PFSK-1 (cell line): Measurements from ENCODE around the gene TIMP3.

ENCODE experiments used
- FOXP2 ChIP-seq: optimal IDR thresholded peaks from 2 replicates; pipeline ENCODE3; 2011; ENCODE audit warnings: borderline replicate concordance, control low read depth, inconsistent platforms; ENCODE audit not compliant: insufficient read depth; ENCODE audit errors: extremely low read length, extremely low read depth
- POLR2AphosphoS5 ChIP-seq: IDR thresholded peaks from 2 replicates; pipeline ENCODE4 v1.6.1; 2012; ENCODE audit warnings: low read depth, mild to moderate bottlenecking, control low read depth, low read length, moderate library complexity
- SIN3A ChIP-seq: IDR thresholded peaks from 2 replicates; pipeline ENCODE4 v1.6.1; 2012; ENCODE audit warnings: mild to moderate bottlenecking, low read length, moderate library complexity, borderline replicate concordance; ENCODE audit not compliant: insufficient read depth
- TAF1 ChIP-seq: IDR thresholded peaks from 2 replicates; pipeline ENCODE4 v1.6.1; 2012; ENCODE audit warnings: low read length, control low read depth, borderline replicate concordance; ENCODE audit not compliant: insufficient read depth
- TF ChIP-seq, protein P1 (sequence below), 2 experiments: IDR thresholded peaks; 2 replicates each; pipeline versions ENCODE4 v1.6.1 to v1.8.0; 2011 to 2012; ENCODE audit warnings: low read depth in 2 of 2, low read length in 2 of 2, control low read depth in 1 of 2, inconsistent platforms in 1 of 2, mild to moderate bottlenecking in 1 of 2, moderate library complexity in 1 of 2; ENCODE audit not compliant: insufficient read depth in 1 of 2

The TIMP3 gene

DNA sequence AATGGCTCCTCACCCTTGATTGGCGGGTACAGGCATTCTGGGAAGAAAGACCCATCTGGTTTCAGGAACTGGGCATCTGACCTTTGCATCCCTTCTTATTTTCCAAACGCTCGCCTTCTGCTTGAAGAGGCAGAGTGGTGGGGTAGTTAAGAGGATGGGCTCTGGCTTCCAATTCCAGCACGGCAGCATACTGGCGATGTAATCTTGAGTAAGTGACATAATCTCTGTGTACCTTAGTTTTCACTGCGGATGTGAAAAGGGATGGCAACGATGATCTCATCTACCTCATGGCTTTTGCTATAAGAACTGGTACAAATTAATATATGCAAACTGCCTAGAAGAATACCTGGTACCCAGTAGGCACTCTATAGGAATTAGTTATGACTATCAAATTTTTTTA, 10.0 kb upstream of the TIMP3 start:
- TF ChIP-seq SIN3A (no peak), POLR2AphosphoS5 (no peak), TAF1 (no peak), FOXP2 (no peak)
- TF ChIP-seq, protein P1, sequence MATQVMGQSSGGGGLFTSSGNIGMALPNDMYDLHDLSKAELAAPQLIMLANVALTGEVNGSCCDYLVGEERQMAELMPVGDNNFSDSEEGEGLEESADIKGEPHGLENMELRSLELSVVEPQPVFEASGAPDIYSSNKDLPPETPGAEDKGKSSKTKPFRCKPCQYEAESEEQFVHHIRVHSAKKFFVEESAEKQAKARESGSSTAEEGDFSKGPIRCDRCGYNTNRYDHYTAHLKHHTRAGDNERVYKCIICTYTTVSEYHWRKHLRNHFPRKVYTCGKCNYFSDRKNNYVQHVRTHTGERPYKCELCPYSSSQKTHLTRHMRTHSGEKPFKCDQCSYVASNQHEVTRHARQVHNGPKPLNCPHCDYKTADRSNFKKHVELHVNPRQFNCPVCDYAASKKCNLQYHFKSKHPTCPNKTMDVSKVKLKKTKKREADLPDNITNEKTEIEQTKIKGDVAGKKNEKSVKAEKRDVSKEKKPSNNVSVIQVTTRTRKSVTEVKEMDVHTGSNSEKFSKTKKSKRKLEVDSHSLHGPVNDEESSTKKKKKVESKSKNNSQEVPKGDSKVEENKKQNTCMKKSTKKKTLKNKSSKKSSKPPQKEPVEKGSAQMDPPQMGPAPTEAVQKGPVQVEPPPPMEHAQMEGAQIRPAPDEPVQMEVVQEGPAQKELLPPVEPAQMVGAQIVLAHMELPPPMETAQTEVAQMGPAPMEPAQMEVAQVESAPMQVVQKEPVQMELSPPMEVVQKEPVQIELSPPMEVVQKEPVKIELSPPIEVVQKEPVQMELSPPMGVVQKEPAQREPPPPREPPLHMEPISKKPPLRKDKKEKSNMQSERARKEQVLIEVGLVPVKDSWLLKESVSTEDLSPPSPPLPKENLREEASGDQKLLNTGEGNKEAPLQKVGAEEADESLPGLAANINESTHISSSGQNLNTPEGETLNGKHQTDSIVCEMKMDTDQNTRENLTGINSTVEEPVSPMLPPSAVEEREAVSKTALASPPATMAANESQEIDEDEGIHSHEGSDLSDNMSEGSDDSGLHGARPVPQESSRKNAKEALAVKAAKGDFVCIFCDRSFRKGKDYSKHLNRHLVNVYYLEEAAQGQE (IDR thresholded peaks at IDR 0.05; ENCODE audit: insufficient read depth in 1 of 2, low read depth in 2 of 2, low read length in 2 of 2) = no peak

GRCh38 chr22:32793589-32793988, 7.9 kb upstream of the TIMP3 start:
- TF ChIP-seq SIN3A (no peak), TAF1 (no peak), FOXP2 (no peak), POLR2AphosphoS5 (no peak)
- TF ChIP-seq, protein P1 (IDR thresholded peaks at IDR 0.05; ENCODE audit: insufficient read depth in 1 of 2, low read depth in 2 of 2, low read length in 2 of 2) = no peak

DNA sequence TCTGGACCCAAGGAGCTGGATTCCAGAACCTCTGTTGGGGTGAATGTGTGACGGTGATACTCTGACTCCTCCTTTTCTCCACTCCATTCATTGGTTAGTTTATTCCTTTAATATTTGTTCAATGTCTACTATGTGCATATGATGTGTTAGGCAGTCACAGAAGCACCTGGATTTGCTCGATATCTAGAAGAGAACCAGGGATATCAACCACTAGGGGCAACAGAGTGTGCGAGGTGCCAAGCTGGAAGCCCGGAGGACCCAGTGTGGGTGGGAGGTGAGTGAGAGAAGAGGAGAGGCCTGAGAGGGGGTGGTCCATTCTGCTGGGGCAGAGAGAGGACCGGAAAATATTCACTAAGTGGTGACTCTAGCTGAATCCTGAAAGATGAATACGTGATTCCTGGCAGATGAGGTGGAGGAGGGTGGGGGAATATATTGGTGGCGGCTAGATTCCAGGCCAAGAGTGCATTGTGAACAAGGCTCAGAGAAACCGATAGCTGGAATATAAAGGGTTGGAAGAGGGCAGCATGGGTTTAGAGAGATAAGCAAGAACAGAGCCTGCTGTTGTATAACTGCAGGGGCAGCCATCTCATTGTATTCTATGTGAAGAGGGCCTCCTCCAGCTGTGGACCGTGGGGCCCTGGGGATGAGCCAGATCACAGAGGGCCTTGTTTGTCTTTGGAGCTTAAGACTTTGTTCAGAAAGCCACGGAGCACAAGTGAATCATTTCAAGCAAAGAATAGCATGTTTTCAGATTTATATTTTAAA, 6.9 kb upstream of the TIMP3 start:
- no peak for TF ChIP-seq SIN3A
- TF ChIP-seq POLR2AphosphoS5 = no peak
- no peak for TF ChIP-seq TAF1
- no peak for TF ChIP-seq FOXP2
- TF ChIP-seq, protein P1 (IDR thresholded peaks at IDR 0.05; ENCODE audit: insufficient read depth in 1 of 2, low read depth in 2 of 2, low read length in 2 of 2) = no peak

DNA sequence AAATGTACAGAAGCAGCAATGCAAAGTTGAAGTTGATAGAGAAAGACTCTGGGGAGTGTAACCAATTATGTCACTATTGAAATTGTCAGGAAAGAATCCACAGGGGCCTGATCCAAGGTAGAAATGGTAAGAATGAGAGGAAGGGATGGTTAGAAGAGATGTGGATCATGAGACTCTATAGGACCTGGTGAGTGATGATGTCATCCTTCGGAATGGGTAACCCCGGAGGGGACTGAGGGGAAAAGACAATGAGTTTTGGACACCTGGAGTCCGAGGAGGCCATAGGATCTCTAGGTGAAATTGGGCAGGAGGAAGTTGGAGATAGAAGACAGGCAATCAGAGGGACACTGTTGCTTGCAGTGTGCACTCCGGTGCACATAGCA, 6.3 kb upstream of the TIMP3 start:
- TF ChIP-seq FOXP2 = no peak
- TF ChIP-seq SIN3A = no peak
- no peak for TF ChIP-seq TAF1
- no peak for TF ChIP-seq POLR2AphosphoS5
- TF ChIP-seq, protein P1 (IDR thresholded peaks at IDR 0.05; ENCODE audit: insufficient read depth in 1 of 2, low read depth in 2 of 2, low read length in 2 of 2) = no peak
